Liver (tissue), 9 donors: ENCODE data around the gene NUAK1. TPM values are rescaled to one million over a fixed set of nuclear protein-coding genes. Genes with fewer than 3 reads are reported as not detected.
A peak's percentile ranks its signal among the peaks of the same experiment; 100 is the strongest.

Experiments used
- DNase-seq: peaks from one replicate; pipeline ENCODE4 v3.0.0-alpha.2; 2017; ENCODE audit warnings: low spot score
- H3K27ac ChIP-seq, 2 donors: one replicate each; pipeline ENCODE4 v1.7.0; 2013; ENCODE audit warnings: inconsistent platforms in 2 of 2, low read length in 2 of 2, control low read depth in 1 of 2, low read depth in 1 of 2, mild to moderate bottlenecking in 1 of 2
- H3K27me3 ChIP-seq, 4 donors: one replicate each; pipeline versions ENCODE4 v1.6.1 to v1.7.0; 2013; ENCODE audit warnings: low read length in 3 of 4, inconsistent platforms in 1 of 4, mild to moderate bottlenecking in 1 of 4, moderate library complexity in 1 of 4; ENCODE audit not compliant: control insufficient read depth in 4 of 4, insufficient read depth in 4 of 4
- H3K36me3 ChIP-seq, 4 donors: one replicate each; pipeline versions ENCODE4 v1.6.1 to v1.7.0; 2013; ENCODE audit warnings: low read length in 3 of 4, mild to moderate bottlenecking in 3 of 4, low read depth in 1 of 4, moderate library complexity in 1 of 4; ENCODE audit not compliant: control insufficient read depth in 4 of 4, insufficient read depth in 3 of 4
- H3K4me1 ChIP-seq, 4 donors: one replicate each; pipeline versions ENCODE4 v1.6.1 to v1.7.0; 2013; ENCODE audit warnings: low read length in 3 of 4, mild to moderate bottlenecking in 3 of 4, moderate library complexity in 1 of 4; ENCODE audit not compliant: control insufficient read depth in 4 of 4, insufficient read depth in 4 of 4
- H3K4me3 ChIP-seq, 3 donors: one replicate each; pipeline versions ENCODE4 v1.6.1 to v1.7.0; 2013; ENCODE audit warnings: low read length in 3 of 3, control low read depth in 1 of 3, low read depth in 1 of 3, mild to moderate bottlenecking in 1 of 3
- H3K9ac ChIP-seq, 2 donors: one replicate each; pipeline ENCODE4 v1.7.0; 2013; ENCODE audit warnings: low read length in 2 of 2, mild to moderate bottlenecking in 2 of 2, moderate library complexity in 2 of 2, control low read depth in 1 of 2, low read depth in 1 of 2
- H3K9me3 ChIP-seq, 4 donors: one replicate each; pipeline versions ENCODE4 v1.6.1 to v1.7.0; 2013; ENCODE audit warnings: low read length in 3 of 4; ENCODE audit not compliant: control insufficient read depth in 4 of 4
- CTCF ChIP-seq: fragments of 150-350 bp; IDR thresholded peaks from 2 replicates; pipeline ENCODE4 v1.5.1; 2017; ENCODE audit warnings: improper control_type of control experiment, low read depth, low read length; ENCODE audit not compliant: missing input control
- EGR1 ChIP-seq, 2 donors: IDR thresholded peaks; 2 replicates each; pipeline ENCODE4 v1.6.1; 2016 to 2018; ENCODE audit warnings: antibody characterized with exemption in 2 of 2, low read depth in 2 of 2
- FOXA2 ChIP-seq: IDR thresholded peaks from 2 replicates; pipeline ENCODE4 v1.6.1; 2016; ENCODE audit warnings: antibody characterized with exemption
- HNF4A ChIP-seq, 2 donors: conservative IDR thresholded peaks; 2 replicates each; pipeline ENCODE4 v1.6.1; 2016; ENCODE audit warnings: antibody characterized with exemption in 2 of 2, mild to moderate bottlenecking in 2 of 2
- HNF4G ChIP-seq: IDR thresholded peaks from 2 replicates; pipeline ENCODE4 v1.6.1; 2016; ENCODE audit warnings: antibody characterized with exemption
- JUND ChIP-seq, 2 donors: IDR thresholded peaks; 2 replicates each; pipeline ENCODE4 v1.6.1; 2016; ENCODE audit warnings: antibody characterized with exemption in 2 of 2
- NR2F2 ChIP-seq: IDR thresholded peaks from 2 replicates; pipeline ENCODE4 v1.6.1; 2016; ENCODE audit warnings: antibody characterized with exemption
- RAD21 ChIP-seq, 2 donors: IDR thresholded peaks; 2 replicates each; pipeline ENCODE4 v1.6.1; 2016; ENCODE audit warnings: antibody characterized with exemption in 2 of 2, mild to moderate bottlenecking in 2 of 2
- RXRA ChIP-seq, 2 donors: IDR thresholded peaks; 2 replicates each; pipeline ENCODE4 v1.6.1; 2017 to 2018; ENCODE audit warnings: antibody characterized with exemption in 2 of 2, mild to moderate bottlenecking in 1 of 2
- YY1 ChIP-seq: IDR thresholded peaks from 2 replicates; pipeline ENCODE4 v1.6.1; 2016; ENCODE audit warnings: antibody characterized with exemption, mild to moderate bottlenecking
- ZBTB33 ChIP-seq: IDR thresholded peaks from 2 replicates; pipeline ENCODE4 v1.6.1; 2016; ENCODE audit warnings: antibody characterized with exemption
- WGBS: extraction: QIAGEN DNeasy Blood & Tissue Kit; methylation state at CpG from one replicate; pipeline ENCODE4 v1.1.7; 2013; 5-methylcytosine and 5-hydroxymethylcytosine counted together
- polyA plus RNA-seq, 2 donors: library from polyadenylated mRNA; stranded (reverse) in 1 of 2; unstranded in 1 of 2; fragments of 200-250 nt in 1 of 2; fragments of >200 nt in 1 of 2; fragmentation: Nextera tagmentation in 1 of 2; extraction: Ambion mirVana in 1 of 2; gene quantifications; one replicate each; pipeline versions ENCODE4 v1.2.1 to v1.2.3, GENCODE V29; 2013 to 2015
- total RNA-seq, 2 donors: library from RNA; depleted of rRNA; stranded (reverse); fragments of >200 nt; gene quantifications; one replicate each; pipeline ENCODE4 v1.2.3, GENCODE V29; 2014
- TF ChIP-seq, protein P1 (sequence below): IDR thresholded peaks from 2 replicates; pipeline ENCODE4 v1.6.1; 2016; ENCODE audit warnings: antibody characterized with exemption, mild to moderate bottlenecking
- donor health status: healthy.
- donor health status: healthy.
- donor health status: healthy.
- donor health status: healthy.
- donor health status: healthy.

Gene NUAK1
- total and polyA plus RNA-seq, 4 donors = 2.5 to 9.3 (median 3.9) TPM

GRCh38 chr12:106058256-106059182 lies 80.2 kb downstream of the NUAK1 start (continued):
- TF ChIP-seq, protein P1, sequence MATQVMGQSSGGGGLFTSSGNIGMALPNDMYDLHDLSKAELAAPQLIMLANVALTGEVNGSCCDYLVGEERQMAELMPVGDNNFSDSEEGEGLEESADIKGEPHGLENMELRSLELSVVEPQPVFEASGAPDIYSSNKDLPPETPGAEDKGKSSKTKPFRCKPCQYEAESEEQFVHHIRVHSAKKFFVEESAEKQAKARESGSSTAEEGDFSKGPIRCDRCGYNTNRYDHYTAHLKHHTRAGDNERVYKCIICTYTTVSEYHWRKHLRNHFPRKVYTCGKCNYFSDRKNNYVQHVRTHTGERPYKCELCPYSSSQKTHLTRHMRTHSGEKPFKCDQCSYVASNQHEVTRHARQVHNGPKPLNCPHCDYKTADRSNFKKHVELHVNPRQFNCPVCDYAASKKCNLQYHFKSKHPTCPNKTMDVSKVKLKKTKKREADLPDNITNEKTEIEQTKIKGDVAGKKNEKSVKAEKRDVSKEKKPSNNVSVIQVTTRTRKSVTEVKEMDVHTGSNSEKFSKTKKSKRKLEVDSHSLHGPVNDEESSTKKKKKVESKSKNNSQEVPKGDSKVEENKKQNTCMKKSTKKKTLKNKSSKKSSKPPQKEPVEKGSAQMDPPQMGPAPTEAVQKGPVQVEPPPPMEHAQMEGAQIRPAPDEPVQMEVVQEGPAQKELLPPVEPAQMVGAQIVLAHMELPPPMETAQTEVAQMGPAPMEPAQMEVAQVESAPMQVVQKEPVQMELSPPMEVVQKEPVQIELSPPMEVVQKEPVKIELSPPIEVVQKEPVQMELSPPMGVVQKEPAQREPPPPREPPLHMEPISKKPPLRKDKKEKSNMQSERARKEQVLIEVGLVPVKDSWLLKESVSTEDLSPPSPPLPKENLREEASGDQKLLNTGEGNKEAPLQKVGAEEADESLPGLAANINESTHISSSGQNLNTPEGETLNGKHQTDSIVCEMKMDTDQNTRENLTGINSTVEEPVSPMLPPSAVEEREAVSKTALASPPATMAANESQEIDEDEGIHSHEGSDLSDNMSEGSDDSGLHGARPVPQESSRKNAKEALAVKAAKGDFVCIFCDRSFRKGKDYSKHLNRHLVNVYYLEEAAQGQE = no peak
- no peak for TF ChIP-seq NR2F2

- H3K9me3 ChIP-seq = no peaks in the 10 kb centered on the region
- H3K4me1 ChIP-seq = no peaks in the 10 kb centered on the region
- H3K36me3 ChIP-seq = no peaks in the 10 kb centered on the region
- no peak overlapping the region for H3K9ac ChIP-seq
- no peak overlapping the region for H3K27ac ChIP-seq
- no peaks in the 10 kb centered on the region for H3K27me3 ChIP-seq
- no peak for TF ChIP-seq NR2F2
- TF ChIP-seq RAD21 (IDR thresholded peaks at IDR 0.05) = peak in 1 of 2 donors; percentile 14
- TF ChIP-seq HNF4A (conservative IDR thresholded peaks at IDR 0.05) = peak; percentile 40 to 48
- peak in 1 of 2 donors; percentile 52 for TF ChIP-seq RXRA (IDR thresholded peaks at IDR 0.05)
- TF ChIP-seq YY1 = peak; percentile 25
- TF ChIP-seq, protein P1 = no peak
- no peak for DNase-seq
- no peak overlapping the region for H3K4me3 ChIP-seq
Observed at GRCh38 chr12:106054049-106054448, 84.7 kb downstream of the NUAK1 start.

GRCh38 chr12:106051853-106052531 lies 86.8 kb downstream of the NUAK1 start:
- DNase-seq = no peak
- H3K27ac ChIP-seq = no peak overlapping the region
- no peaks in the 10 kb centered on the region for H3K4me1 ChIP-seq
- no peaks in the 10 kb centered on the region for H3K36me3 ChIP-seq
- no peaks in the 10 kb centered on the region for H3K27me3 ChIP-seq
- no peak overlapping the region for H3K9ac ChIP-seq
- H3K9me3 ChIP-seq = no peaks in the 10 kb centered on the region
- no peak overlapping the region for H3K4me3 ChIP-seq
- WGBS = 75% methylated on average over 6 of the region's 6 CpGs
- TF ChIP-seq FOXA2 = no peak
- TF ChIP-seq, protein P1 = no peak
- no peak for TF ChIP-seq HNF4A (conservative IDR thresholded peaks at IDR 0.05)
- no peak for TF ChIP-seq ZBTB33
- TF ChIP-seq HNF4G = no peak
- no peak for TF ChIP-seq JUND (IDR thresholded peaks at IDR 0.05)
- TF ChIP-seq EGR1 (IDR thresholded peaks at IDR 0.05; ENCODE audit: low read depth in 2 of 2) = no peak
- TF ChIP-seq CTCF = no peak
